ENCODE results near the gene ZDHHC13.

- TF ChIP-seq YY1 (IDR thresholded peaks at IDR 0.05; ENCODE audit: insufficient read depth, insufficient read length) (no peak), ZNF274 (IDR thresholded peaks at IDR 0.05; ENCODE audit: low read depth, low read length) (no peak), SUZ12 (IDR thresholded peaks at IDR 0.05; ENCODE audit: extremely low read depth, insufficient read depth, insufficient read length) (no peak)
Measured at GRCh38 chr11:19168090-19168489, 51.1 kb downstream of the ZDHHC13 start.

Data from NT2/D1 (cell line).